ENCODE results near the gene PPP2R2C.

The PPP2R2C gene

DNA sequence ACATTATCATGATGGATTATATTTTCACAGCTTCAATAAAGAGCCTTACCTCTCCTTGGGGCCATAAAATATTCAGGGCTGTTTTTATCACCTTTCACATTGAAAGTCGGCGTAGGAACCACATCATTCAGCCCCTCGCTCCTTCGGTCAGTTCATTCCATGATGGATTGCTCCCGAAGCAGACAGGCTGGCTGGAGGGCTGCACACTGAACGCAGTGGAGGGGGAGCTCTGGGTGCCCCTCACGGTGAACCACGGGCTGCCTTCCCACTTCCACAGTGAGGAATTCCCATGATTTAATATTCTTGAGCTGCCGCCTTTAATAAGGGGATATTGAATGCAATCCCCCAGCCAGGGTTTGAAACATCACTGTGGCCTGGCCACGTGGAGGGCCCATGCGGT is 16.0 kb downstream of the PPP2R2C start:
- in situ Hi-C loops (cut with MboI; ENCODE audit: low pct_unique_long_range_greater_than_20kb, low sequenced_read_pairs, unreplicated experiment) = no loop called here
- no peak for DNase-seq (ENCODE audit: low spot score)
- TF ChIP-seq CTCF (IDR thresholded peaks at IDR 0.05; ENCODE audit: extremely low read depth, insufficient read depth, missing control alignments) = no peak

- in situ Hi-C loops (cut with MboI; ENCODE audit: low pct_unique_long_range_greater_than_20kb, low sequenced_read_pairs, unreplicated experiment) = no loop called here
- TF ChIP-seq CTCF (IDR thresholded peaks at IDR 0.05; ENCODE audit: extremely low read depth, insufficient read depth, missing control alignments) = no peak
- no peak for DNase-seq (ENCODE audit: low spot score)
Observed at GRCh38 chr4:6454112-6454910, 18.1 kb downstream of the PPP2R2C start.

DNA sequence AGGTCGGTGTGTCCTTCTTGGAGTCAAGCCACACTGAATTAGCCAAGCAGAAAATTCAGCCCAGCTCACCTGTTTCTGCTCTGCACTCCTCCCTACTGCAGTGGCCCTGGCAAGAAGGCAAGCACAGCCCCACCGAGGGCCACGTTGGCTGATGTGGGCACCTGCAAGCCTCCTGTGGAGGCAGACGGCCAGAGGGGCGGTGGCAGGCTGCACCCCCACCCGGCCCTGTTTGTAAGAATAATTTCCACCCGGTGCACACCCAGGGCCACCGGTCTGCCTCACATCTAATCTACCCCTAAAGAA is 18.8 kb downstream of the PPP2R2C start:
- in situ Hi-C loops (cut with MboI; ENCODE audit: low pct_unique_long_range_greater_than_20kb, low sequenced_read_pairs, unreplicated experiment) = no loop called here
- TF ChIP-seq CTCF (IDR thresholded peaks at IDR 0.05; ENCODE audit: extremely low read depth, insufficient read depth, missing control alignments) = no peak
- no peak for DNase-seq (ENCODE audit: low spot score)

DNA sequence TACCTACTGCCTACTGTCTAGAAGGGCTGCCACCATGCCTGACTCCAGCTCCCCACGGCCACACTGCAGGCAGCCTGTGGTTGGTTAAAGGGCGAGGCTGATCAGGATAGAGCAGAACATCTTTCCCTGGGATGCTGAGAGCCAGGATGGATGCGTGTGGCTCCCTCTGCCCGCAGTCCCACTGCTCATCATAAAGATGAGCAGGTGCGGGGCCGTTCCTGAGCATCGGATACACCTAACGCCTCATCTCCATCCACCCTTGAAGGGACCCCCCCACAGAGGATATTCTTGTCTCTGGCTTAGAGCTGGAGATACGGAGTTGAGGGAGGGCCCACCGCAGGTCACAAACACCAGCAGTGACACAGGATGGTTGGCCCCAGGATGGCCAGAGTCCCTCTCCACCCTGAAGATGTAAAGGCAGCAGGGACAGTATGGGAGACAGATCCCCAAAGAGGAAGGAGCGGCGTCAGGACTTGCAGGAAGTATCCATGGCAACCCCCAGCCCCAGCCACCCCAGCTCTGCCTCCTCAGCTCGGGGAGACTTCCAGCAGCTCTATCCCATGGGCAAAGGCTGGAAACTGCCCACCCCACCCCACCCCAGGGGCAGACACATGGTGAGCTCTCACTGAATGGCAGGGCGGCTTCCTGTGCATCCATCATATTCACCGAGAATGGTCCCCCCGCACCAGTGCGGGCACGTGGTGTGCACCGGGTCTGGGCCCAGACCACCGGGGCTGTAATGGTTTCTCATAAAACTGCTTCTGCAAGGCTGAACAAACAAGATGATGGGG is 19.3 kb downstream of the PPP2R2C start:
- in situ Hi-C loops (cut with MboI; ENCODE audit: low pct_unique_long_range_greater_than_20kb, low sequenced_read_pairs, unreplicated experiment) = no loop called here
- TF ChIP-seq CTCF (IDR thresholded peaks at IDR 0.05; ENCODE audit: extremely low read depth, insufficient read depth, missing control alignments) = no peak
- DNase-seq (ENCODE audit: low spot score) = no peak

DNA sequence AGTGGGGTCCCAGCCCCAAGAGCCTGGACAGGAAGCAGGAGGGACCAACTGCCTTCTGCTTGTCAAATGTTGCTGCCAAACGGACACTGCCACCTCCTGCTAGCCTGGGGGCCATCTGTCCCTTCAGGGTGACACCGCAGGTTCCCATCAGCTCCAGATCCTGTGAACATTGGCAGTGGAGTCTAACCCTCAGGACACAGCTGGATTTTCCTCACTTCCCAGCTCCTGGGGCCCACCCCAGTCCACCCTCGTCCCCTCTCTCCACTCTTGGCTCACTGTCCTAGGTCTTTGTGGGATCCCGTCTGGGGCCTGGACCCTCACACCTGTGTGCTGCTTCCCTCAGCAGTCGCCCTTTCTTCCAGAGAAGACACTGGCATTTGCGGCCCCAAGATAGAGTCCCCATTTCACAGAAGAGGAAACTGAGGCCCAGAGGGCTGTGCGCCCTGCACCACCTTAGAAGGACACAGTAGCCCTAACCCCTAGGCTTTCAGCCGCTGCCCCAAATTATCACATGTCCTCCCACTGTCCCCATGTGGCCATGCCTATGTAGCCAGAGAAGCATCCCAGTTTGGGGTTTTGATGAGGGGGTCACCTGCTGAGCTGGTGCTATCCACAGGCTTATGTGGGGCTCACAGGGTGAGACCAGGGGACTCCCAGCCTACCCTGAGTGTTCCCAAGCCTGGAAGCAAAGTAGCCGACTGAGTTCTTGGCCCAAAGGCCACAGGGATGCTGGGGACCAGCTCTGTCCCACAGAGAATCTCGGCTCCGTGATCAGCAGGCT is 20.1 kb downstream of the PPP2R2C start:
- TF ChIP-seq CTCF (IDR thresholded peaks at IDR 0.05; ENCODE audit: extremely low read depth, insufficient read depth, missing control alignments) = no peak
- no peak for DNase-seq (ENCODE audit: low spot score)
- in situ Hi-C loops (cut with MboI; ENCODE audit: low pct_unique_long_range_greater_than_20kb, low sequenced_read_pairs, unreplicated experiment) = no loop called here

DNA sequence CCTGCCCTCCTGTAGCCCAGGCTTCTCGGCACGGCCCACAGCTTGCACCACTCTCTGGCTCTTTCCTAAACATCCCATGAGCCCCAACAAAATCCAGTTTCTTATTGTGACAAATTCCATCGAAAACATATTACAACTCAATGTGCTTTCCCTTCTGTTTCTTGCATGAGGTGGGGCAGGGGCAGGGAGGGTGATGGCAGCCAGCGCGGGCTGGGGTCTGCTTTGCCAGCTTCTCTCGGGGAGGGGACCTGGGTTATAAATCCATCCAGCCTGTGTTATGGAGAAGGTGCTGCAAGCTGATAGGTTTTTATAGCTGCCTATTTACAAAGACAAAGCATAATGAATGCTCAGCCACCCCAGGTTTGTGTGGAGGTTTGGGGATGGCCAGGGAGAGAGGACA is 21.1 kb downstream of the PPP2R2C start:
- TF ChIP-seq CTCF (IDR thresholded peaks at IDR 0.05; ENCODE audit: extremely low read depth, insufficient read depth, missing control alignments) = no peak
- no peak for DNase-seq (ENCODE audit: low spot score)
- in situ Hi-C loops (cut with MboI; ENCODE audit: low pct_unique_long_range_greater_than_20kb, low sequenced_read_pairs, unreplicated experiment) = no loop called here

Measured in GM13977 (cell line).